ENCODE data around the gene TDO2. TPM values are rescaled to one million over a fixed set of nuclear protein-coding genes. Genes with fewer than 3 reads are reported as not detected.

Gene TDO2
- total and polyA plus RNA-seq, 2 donors (not counting 1 experiment from before 2014, with no cell fraction given), result 0.26 to 1.5 TPM

GRCh38 chr4:155908187-155909139 lies 5.0 kb downstream of the TDO2 start:
- H3K27ac ChIP-seq (ENCODE audit: insufficient read depth, low read length), result no peak overlapping the region
- no peaks in the 10 kb centered on the region for H3K36me3 ChIP-seq (ENCODE audit: control insufficient read depth, insufficient read depth, low read length)
- no peaks in the 10 kb centered on the region for H3K79me2 ChIP-seq (ENCODE audit: control insufficient read depth, insufficient read depth, low read length)
- TF ChIP-seq EZH2 (IDR thresholded peaks at IDR 0.05; ENCODE audit: low read length, missing control alignments) (no peak), CTCF (conservative IDR thresholded peaks at IDR 0.05 in 1 of 2, IDR thresholded peaks at IDR 0.05 in 1 of 2; ENCODE audit: low read depth in 1 of 2, low read length in 2 of 2) (no peak)
- H3K9ac ChIP-seq (ENCODE audit: insufficient read depth, low read length), result no peak overlapping the region
- DNase-seq (ENCODE audit: low read depth in 2 of 2), result no peak
- H2AFZ ChIP-seq (ENCODE audit: low read length), result no peak overlapping the region
- no peak overlapping the region for H3K4me3 ChIP-seq (replicated peaks in 1 of 4; ENCODE audit: control extremely low read depth in 1 of 4, insufficient read depth in 1 of 4, low read depth in 3 of 4, low read length in 4 of 4)
- H3K4me2 ChIP-seq (ENCODE audit: extremely low read depth, insufficient read depth, low read length), result no peak overlapping the region
- no peaks in the 10 kb centered on the region for H3K4me1 ChIP-seq (ENCODE audit: control insufficient read depth, extremely low read depth, insufficient read depth, low read length)
- no peaks in the 10 kb centered on the region for H4K20me1 ChIP-seq (ENCODE audit: control insufficient read depth, extremely low read depth, insufficient read depth, low read length)
- H3K27me3 ChIP-seq (ENCODE audit: control insufficient read depth, insufficient read depth, low read length), result no peaks in the 10 kb centered on the region
- H3K9me3 ChIP-seq (ENCODE audit: control insufficient read depth, insufficient read depth, low read depth, low read length), result no peaks in the 10 kb centered on the region

GRCh38 chr4:155909615-155910226 lies 6.2 kb downstream of the TDO2 start:
- H3K9me3 ChIP-seq (ENCODE audit: control insufficient read depth, insufficient read depth, low read depth, low read length), result no peaks in the 10 kb centered on the region
- no peaks in the 10 kb centered on the region for H3K4me1 ChIP-seq (ENCODE audit: control insufficient read depth, extremely low read depth, insufficient read depth, low read length)
- TF ChIP-seq EZH2 (IDR thresholded peaks at IDR 0.05; ENCODE audit: low read length, missing control alignments) (no peak), CTCF (conservative IDR thresholded peaks at IDR 0.05 in 1 of 2, IDR thresholded peaks at IDR 0.05 in 1 of 2; ENCODE audit: low read depth in 1 of 2, low read length in 2 of 2) (no peak)
- H3K36me3 ChIP-seq (ENCODE audit: control insufficient read depth, insufficient read depth, low read length), result no peaks in the 10 kb centered on the region
- no peak overlapping the region for H3K4me2 ChIP-seq (ENCODE audit: extremely low read depth, insufficient read depth, low read length)
- no peak overlapping the region for H2AFZ ChIP-seq (ENCODE audit: low read length)
- DNase-seq (ENCODE audit: low read depth in 2 of 2), result no peak
- no peaks in the 10 kb centered on the region for H3K27me3 ChIP-seq (ENCODE audit: control insufficient read depth, insufficient read depth, low read length)
- no peak overlapping the region for H3K27ac ChIP-seq (ENCODE audit: insufficient read depth, low read length)
- H3K9ac ChIP-seq (ENCODE audit: insufficient read depth, low read length), result no peak overlapping the region
- H3K79me2 ChIP-seq (ENCODE audit: control insufficient read depth, insufficient read depth, low read length), result no peaks in the 10 kb centered on the region
- H4K20me1 ChIP-seq (ENCODE audit: control insufficient read depth, extremely low read depth, insufficient read depth, low read length), result no peaks in the 10 kb centered on the region
- no peak overlapping the region for H3K4me3 ChIP-seq (replicated peaks in 1 of 4; ENCODE audit: control extremely low read depth in 1 of 4, insufficient read depth in 1 of 4, low read depth in 3 of 4, low read length in 4 of 4)

DNA sequence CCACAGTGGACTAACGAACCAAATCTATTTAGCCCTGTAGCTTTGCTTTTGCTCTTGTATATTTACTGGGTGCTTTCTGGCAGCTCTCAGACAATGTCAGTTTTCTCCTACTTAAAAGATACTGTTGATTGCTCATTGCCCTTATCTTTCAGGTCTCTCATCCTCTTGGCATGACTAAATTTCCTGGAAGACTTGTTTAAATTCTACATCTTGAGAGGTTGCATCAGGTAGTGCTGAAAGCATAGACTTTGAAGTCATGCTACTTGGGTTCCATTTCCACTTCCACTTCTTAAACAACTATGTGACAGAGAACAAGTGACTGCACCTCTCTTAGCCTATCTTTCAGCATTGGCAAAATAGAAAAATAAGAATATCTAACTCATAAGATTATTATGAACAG lies 8.4 kb downstream of the TDO2 start:
- no peak for DNase-seq (ENCODE audit: low read depth in 2 of 2)
- Histone ChIP-seq H3K4me3 (replicated peaks in 1 of 4; ENCODE audit: control extremely low read depth in 1 of 4, insufficient read depth in 1 of 4, low read depth in 3 of 4, low read length in 4 of 4) (no peak overlapping the region), H4K20me1 (ENCODE audit: control insufficient read depth, extremely low read depth, insufficient read depth, low read length) (no peaks in the 10 kb centered on the region), H3K9me3 (ENCODE audit: control insufficient read depth, insufficient read depth, low read depth, low read length) (no peaks in the 10 kb centered on the region), H3K4me1 (ENCODE audit: control insufficient read depth, extremely low read depth, insufficient read depth, low read length) (no peaks in the 10 kb centered on the region), H3K27ac (ENCODE audit: insufficient read depth, low read length) (no peak overlapping the region), H3K4me2 (ENCODE audit: extremely low read depth, insufficient read depth, low read length) (no peak overlapping the region), H2AFZ (ENCODE audit: low read length) (no peak overlapping the region), H3K36me3 (ENCODE audit: control insufficient read depth, insufficient read depth, low read length) (no peaks in the 10 kb centered on the region), H3K27me3 (ENCODE audit: control insufficient read depth, insufficient read depth, low read length) (no peaks in the 10 kb centered on the region), H3K9ac (ENCODE audit: insufficient read depth, low read length) (no peak overlapping the region), H3K79me2 (ENCODE audit: control insufficient read depth, insufficient read depth, low read length) (no peaks in the 10 kb centered on the region)
- TF ChIP-seq CTCF (conservative IDR thresholded peaks at IDR 0.05 in 1 of 2, IDR thresholded peaks at IDR 0.05 in 1 of 2; ENCODE audit: low read depth in 1 of 2, low read length in 2 of 2), result no peak
- TF ChIP-seq EZH2 (IDR thresholded peaks at IDR 0.05; ENCODE audit: low read length, missing control alignments), result no peak

Data from fibroblast of lung (primary cell).